GM12872 (cell line): ENCODE measurements around the gene QSOX1.

Experiments used
- TF ChIP-seq, protein P1 (sequence below): IDR thresholded peaks from 3 replicates; pipeline ENCODE4 v1.5.1; 2011; ENCODE audit warnings: low read depth, mild to moderate bottlenecking, low read length, moderate library complexity; ENCODE audit not compliant: insufficient read depth

QSOX1 gene

DNA sequence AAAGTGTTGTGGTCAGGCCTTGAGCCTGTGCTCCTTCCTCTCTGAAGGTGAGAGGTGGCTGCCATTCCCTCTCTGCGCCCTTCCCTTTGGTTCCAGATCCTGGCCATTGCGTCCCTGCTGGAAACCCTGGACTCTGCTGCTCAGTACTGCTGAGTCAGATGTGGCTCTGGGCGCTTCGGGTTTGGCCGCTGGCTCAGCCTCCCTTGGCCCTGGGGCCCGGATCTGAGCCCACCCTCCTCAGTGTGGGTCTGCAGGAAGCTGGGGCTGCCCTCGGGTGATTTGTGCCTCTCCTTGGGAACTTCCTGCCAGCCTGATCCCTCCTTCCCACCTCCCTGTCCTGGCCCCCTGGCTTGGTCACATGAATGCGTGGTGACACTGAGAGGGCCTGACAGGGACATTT, 32.2 kb downstream of the QSOX1 start:
- TF ChIP-seq, protein P1, sequence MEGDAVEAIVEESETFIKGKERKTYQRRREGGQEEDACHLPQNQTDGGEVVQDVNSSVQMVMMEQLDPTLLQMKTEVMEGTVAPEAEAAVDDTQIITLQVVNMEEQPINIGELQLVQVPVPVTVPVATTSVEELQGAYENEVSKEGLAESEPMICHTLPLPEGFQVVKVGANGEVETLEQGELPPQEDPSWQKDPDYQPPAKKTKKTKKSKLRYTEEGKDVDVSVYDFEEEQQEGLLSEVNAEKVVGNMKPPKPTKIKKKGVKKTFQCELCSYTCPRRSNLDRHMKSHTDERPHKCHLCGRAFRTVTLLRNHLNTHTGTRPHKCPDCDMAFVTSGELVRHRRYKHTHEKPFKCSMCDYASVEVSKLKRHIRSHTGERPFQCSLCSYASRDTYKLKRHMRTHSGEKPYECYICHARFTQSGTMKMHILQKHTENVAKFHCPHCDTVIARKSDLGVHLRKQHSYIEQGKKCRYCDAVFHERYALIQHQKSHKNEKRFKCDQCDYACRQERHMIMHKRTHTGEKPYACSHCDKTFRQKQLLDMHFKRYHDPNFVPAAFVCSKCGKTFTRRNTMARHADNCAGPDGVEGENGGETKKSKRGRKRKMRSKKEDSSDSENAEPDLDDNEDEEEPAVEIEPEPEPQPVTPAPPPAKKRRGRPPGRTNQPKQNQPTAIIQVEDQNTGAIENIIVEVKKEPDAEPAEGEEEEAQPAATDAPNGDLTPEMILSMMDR = no peak

DNA sequence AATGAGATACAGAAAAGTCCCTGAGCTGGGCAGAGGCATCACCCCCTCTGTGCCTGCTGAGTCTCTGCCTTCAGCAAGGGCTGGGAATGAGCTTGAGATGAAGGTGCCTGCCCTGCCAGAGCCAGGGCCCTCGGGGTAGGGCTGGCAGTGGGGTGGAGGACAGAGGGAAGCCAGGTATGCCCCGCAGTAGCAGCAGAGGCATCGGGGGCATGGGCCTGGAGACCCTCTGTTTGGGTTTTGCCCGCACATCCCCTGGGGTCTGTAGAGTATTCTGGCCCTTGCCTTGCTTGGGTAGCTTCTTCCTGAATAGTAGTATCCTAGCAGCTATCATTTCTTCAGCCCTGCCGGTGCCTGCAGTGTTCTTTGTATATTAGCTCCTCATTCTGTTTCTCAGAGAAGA, 33.0 kb downstream of the QSOX1 start:
- TF ChIP-seq, protein P1 = no peak

DNA sequence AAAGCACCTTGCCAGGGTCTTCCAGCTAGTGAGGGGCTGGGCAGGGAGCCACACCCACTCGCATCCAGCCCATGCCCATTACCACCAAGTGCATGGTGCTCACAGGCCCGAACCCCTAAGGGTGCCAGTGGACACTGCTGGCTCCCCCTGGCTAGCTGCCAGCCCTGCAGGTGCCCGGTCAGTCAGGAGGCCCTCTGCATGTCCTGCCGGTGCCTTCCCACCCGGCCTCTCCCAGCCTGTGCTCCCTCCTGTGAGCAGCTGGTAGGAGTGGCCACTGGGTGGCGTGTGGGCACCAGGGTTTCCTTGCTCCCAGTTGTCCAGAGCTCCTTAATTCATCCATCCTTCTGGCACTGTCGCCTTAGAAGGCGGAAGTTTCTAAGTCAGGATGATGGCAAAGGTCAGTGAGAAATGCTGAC, 33.4 kb downstream of the QSOX1 start:
- TF ChIP-seq, protein P1 = peak; percentile 83

DNA sequence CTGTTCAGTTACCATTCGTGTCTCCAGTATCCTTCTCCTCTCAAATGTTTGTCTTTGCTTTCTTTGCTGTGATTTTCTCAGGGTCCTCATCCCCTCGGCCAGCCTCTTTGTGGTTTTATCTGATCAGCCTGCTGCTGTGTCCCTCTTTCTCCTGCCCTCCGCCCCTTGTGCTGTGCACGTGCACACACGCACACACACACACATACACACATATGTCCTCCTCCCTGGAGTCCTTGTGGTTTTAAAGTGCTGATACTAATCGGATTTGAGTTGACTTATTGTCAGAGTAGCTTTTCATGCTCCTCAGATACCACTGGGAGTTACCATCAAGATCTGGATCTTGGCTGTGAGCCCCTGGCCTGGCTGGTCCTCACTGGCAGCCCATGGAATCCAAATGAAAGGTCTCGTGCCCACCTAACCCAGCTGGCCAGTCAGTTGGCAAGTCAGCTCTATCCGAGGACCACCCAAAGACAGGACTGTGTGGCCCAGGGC, 34.1 kb downstream of the QSOX1 start:
- TF ChIP-seq, protein P1 = no peak

DNA sequence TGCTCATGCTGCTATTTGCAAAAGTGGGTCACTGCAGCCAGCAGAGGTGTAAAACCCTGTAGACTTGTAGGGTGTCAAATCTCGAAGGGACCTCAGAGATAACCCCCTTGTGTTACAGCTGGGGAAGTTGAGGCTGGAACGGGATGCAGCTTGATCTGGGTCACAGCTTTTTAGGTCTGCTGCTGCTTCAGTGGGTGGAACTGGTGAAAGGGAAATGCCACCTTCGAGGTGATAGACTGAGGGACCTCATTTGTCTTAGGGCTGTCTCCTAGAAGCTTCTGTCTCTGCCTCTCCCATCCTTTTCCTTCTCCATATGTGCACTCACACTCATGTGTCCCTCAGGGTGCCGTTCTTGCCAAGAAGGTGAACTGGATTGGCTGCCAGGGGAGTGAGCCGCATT, 35.4 kb downstream of the QSOX1 start:
- TF ChIP-seq, protein P1 = no peak

DNA sequence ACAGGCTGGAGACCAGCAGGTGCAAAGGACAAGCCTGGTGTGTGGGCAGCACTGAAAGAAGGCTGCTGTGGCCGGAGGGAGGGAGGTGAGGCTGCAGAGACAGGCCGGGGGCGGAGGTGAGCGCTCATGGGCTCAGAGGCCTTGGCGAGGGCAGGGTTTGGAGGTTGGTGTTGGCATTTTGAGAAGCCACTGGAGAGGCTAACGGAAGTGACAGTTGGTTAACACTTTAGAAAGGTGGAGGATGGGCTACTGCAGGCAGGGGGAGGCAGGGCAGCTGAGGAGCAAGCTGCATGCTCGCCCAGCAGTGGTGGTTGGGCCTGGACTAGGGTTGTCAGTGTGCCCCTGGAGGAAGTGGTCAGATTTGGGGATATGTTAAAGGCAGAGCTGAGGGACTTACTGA, 37.5 kb downstream of the QSOX1 start:
- TF ChIP-seq, protein P1 = no peak

DNA sequence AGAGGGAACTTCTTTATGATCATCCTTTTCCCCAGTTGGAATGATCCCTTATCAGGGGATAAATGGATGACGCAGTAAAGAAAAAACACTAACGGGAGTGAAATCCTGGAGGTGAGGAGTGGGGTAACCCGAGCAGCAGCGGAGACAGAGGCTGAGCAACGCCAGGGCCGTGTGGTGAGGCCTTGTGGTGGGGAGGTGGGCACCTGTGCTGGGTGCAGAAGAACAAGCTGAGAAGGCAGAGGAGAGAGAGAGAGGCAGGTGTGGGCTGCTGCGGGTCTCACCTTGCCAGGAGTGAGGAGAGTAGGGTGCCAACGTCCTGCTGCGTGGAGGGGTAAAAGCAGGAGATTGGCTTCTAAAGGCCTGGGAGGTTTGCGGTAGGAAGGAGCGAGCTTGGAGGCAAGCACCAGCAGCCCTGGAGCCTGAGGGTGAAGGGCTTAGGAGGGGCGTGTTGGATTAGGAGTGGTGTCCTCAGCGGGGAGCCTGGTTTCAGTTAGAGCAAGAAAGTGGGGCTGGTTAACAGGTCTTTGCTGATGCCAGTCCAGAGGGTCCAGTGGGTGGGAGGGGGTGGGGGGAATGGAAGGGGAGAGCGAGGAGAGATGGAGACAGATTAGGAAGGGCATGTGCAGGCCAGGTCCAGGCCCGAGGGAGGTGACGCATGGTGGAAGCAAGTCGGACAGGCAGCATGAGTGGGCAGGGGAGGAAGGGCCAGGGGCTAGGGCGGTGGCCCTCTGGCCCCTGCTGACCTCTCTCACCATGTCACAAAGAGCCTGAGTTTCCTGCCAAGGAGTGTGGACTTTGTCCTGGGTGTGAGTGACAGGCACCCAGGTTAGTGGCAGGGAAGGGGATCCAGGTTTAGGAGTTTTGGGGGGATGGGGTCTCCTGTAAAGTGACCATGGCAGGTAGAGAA, 38.7 kb downstream of the QSOX1 start:
- TF ChIP-seq, protein P1 = no peak
